Right renal cortex interstitium (tissue), 3 donors: ENCODE measurements around the gene ZNF136. TPM values are rescaled to one million over a fixed set of nuclear protein-coding genes. Genes with fewer than 3 reads are reported as not detected.
A peak's percentile ranks its signal among the peaks of the same experiment; 100 is the strongest.

ENCODE experiments used
- DNase-seq, 3 donors: peaks; one replicate each; pipeline ENCODE4 v3.0.0-alpha.2; 2013; ENCODE audit warnings: low read depth in 3 of 3, low spot score in 2 of 3
- polyA plus RNA-seq, 3 donors: library from polyadenylated mRNA; unstranded; fragments of 120-200 nt; gene quantifications; one replicate each; pipeline ENCODE4 v1.2.1, GENCODE V29; 2013; ENCODE audit not compliant: insufficient read length in 3 of 3

Gene ZNF136
- polyA plus RNA-seq, 3 donors, result 19.5 to 21.4 (median 20.2) TPM

GRCh38 chr19:12187625-12188024, 24.7 kb downstream of the ZNF136 start:
- DNase-seq, result no peak

- DNase-seq, result peak; percentile 81 to 83 (median 81)
Measured at GRCh38 chr19:12194827-12195731, 32.2 kb downstream of the ZNF136 start.

GRCh38 chr19:12198136-12198535, 35.2 kb downstream of the ZNF136 start:
- DNase-seq, result no peak

GRCh38 chr19:12199757-12200419, 37.0 kb downstream of the ZNF136 start:
- no peak for DNase-seq

- no peak for DNase-seq
Measured at GRCh38 chr19:12202250-12202649, 39.4 kb downstream of the ZNF136 start.

- DNase-seq, result no peak
Measured at GRCh38 chr19:12205296-12205695, 42.4 kb downstream of the ZNF136 start.

GRCh38 chr19:12208221-12208620, 45.3 kb downstream of the ZNF136 start:
- DNase-seq, result no peak

- no peak for DNase-seq
Measured at GRCh38 chr19:12217332-12217731, 54.4 kb downstream of the ZNF136 start.

- DNase-seq, result no peak
Measured at GRCh38 chr19:12222980-12223630, 60.2 kb downstream of the ZNF136 start.

- no peak for DNase-seq
Measured at GRCh38 chr19:12224676-12225075, 61.8 kb downstream of the ZNF136 start.

- no peak for DNase-seq
Measured at GRCh38 chr19:12229990-12230389, 67.1 kb downstream of the ZNF136 start.

- no peak for DNase-seq
Measured at GRCh38 chr19:12230751-12231733, 68.1 kb downstream of the ZNF136 start.

GRCh38 chr19:12232961-12233360, 70.1 kb downstream of the ZNF136 start:
- DNase-seq, result no peak

- DNase-seq, result no peak
Measured at GRCh38 chr19:12237143-12237839, 74.4 kb downstream of the ZNF136 start.

Other genes starting within 250 kb of the ZNF136 start
- 10 to 100 TPM; 16.6 to 17.9 (median 17.5) TPM for gene ZNF700, start 238.0 kb upstream of the ZNF136 start, polyA plus RNA-seq
- gene ZNF763, start 198.1 kb upstream of the ZNF136 start, polyA plus RNA-seq, result 10 to 100 TPM in 1 of 3 donors, 1 to 10 TPM in 2; 7.2 to 10.3 (median 9.1) TPM
- 10 to 100 TPM; 15.4 to 18.2 (median 17.4) TPM for gene ZNF433, start 127.4 kb upstream of the ZNF136 start, polyA plus RNA-seq
- 1 to 10 TPM; 1.1 to 1.4 (median 1.3) TPM for gene ZNF878, start 110.1 kb upstream of the ZNF136 start, polyA plus RNA-seq
- 10 to 100 TPM; 30.0 to 34.0 (median 32.9) TPM for gene ZNF844, start 98.4 kb upstream of the ZNF136 start, polyA plus RNA-seq
- 1 to 10 TPM; 6.3 to 7.1 (median 6.9) TPM for gene ZNF20, start 22.7 kb upstream of the ZNF136 start, polyA plus RNA-seq
- 10 to 100 TPM; 14.2 to 17.4 (median 16.6) TPM for gene ZNF625, start 6.4 kb upstream of the ZNF136 start, polyA plus RNA-seq
- gene ZNF44, start 131.8 kb downstream of the ZNF136 start, polyA plus RNA-seq, result 10 to 100 TPM; 46.4 to 56.1 (median 48.3) TPM
- gene ZNF563, start 170.5 kb downstream of the ZNF136 start, polyA plus RNA-seq, result 1 to 10 TPM; 4.2 to 6.0 (median 4.9) TPM
- gene ZNF442, start 202.6 kb downstream of the ZNF136 start, polyA plus RNA-seq, result 1 to 10 TPM; 7.0 to 8.4 (median 7.8) TPM
- 1 to 10 TPM; 8.2 to 9.3 (median 8.7) TPM for gene ZNF799, start 238.2 kb downstream of the ZNF136 start, polyA plus RNA-seq